Motor neuron (in vitro differentiated cells): Measurements from ENCODE around the gene HLA-E. TPM values are rescaled to one million over a fixed set of nuclear protein-coding genes. Genes with fewer than 3 reads are reported as not detected.

Experiments
- ATAC-seq, 8 experiments: fragments of 200-7000 bp; cut with Tn5 transposase; replicated peaks in 6 of 8; 2 replicates each; pipeline ENCODE4 v1.8.0; 2021; ENCODE audit warnings: mild to moderate bottlenecking in 8 of 8, moderate library complexity in 8 of 8
- H3K27ac ChIP-seq, 2 donors: fragments of 250-450 bp; sonication (Bioruptor Pico); 2 replicates each; pipeline ENCODE4 v1.9.0; 2021; ENCODE audit warnings: antibody characterized with exemption in 2 of 2, mild to moderate bottlenecking in 2 of 2, moderate library complexity in 1 of 2
- H3K4me1 ChIP-seq, 2 donors: fragments of 250-450 bp; sonication (Bioruptor Pico); replicated peaks in 1 of 2; 2 replicates each; pipeline ENCODE4 v1.6.1; 2021; ENCODE audit warnings: antibody characterized with exemption in 2 of 2, mild to moderate bottlenecking in 2 of 2, moderate library complexity in 1 of 2
- H3K4me3 ChIP-seq, 5 donors: fragments of 250-450 bp; sonication (Bioruptor Pico); 2 replicates each; pipeline ENCODE4 v1.9.0; 2021; ENCODE audit warnings: antibody characterized with exemption in 5 of 5, mild to moderate bottlenecking in 5 of 5, moderate library complexity in 4 of 5
- WGBS, 10 experiments: fragments of 450-650 bp; shearing (Covaris generic); methylation state at CpG; one replicate each; pipeline ENCODE4 v1.0.0; 2022; 5-methylcytosine and 5-hydroxymethylcytosine counted together
- in situ Hi-C, 9 experiments: fragments of 400-800 bp; cut with MboI; loops; one replicate each; pipeline ENCODE4 v1.15.0; 2021; ENCODE audit warnings: low sequenced_read_pairs in 9 of 9, low pct_unique_long_range_greater_than_20kb in 2 of 9; ENCODE audit not compliant: unreplicated experiment in 9 of 9
- total RNA-seq, 8 experiments: library from RNA; unstranded; fragments of 300-600 nt; gene quantifications; 2 replicates each; pipeline versions ENCODE4 v1.2.3 to v1.2.4, GENCODE V29; 2022

Gene HLA-E
- total RNA-seq, 8 experiments from 2014 or later = 1.5 to 221 (median 44.6) TPM

- in situ Hi-C loops = loop anchor here in 2 of 9 experiments (10.0 to 25.0 kb wide), 2 partner anchors 58 to 545 kb away; partner anchors contain the start of gene HLA-E (in 1 of the 2)
- ATAC-seq = no peak
- Histone ChIP-seq H3K4me3 (no peak overlapping the region), H3K4me1 (peaks cover 0 to 3% of the 10 kb centered on the region in 2 donors), H3K27ac (no peak overlapping the region)
- WGBS, 10 experiments = 0 to 62% (median 33%) methylated on average over 1 to 4 of the region's 4 CpGs; no CpG with 5 or more reads in 3 of the 10 experiments
Measured at GRCh38 chr6:30542404-30542725, 53.1 kb downstream of the HLA-E start.

DNA sequence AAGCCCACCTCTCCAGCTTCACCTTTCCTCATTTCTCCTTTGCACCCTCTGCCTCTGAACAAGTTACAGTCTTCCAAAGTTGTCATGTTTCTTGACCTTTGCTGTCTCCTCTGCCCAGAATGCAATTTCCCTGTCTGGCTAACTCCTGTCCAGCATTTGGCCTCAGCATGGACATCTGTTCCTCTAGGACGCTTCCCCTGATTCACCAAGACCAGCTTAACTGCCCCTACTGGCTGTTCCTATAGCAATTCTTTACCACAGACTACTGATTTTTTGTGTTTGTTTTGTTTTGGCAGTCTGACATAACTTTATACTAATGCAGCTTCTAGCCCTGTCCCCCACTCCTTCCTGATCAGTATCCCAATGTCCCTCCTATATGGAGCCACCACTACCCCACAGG, 53.6 kb downstream of the HLA-E start:
- 50 to 100% (median 71%) methylated on average over 1 of the region's 1 CpG; no CpG with 5 or more reads in 3 of the 10 experiments for WGBS, 10 experiments
- in situ Hi-C loops = loop anchor here in 2 of 9 experiments (10.0 to 25.0 kb wide), 2 partner anchors 58 to 544 kb away; partner anchors contain the start of gene HLA-E (in 1 of the 2)
- no peak for ATAC-seq
- Histone ChIP-seq H3K27ac (no peak overlapping the region), H3K4me1 (peaks cover 0 to 3% of the 10 kb centered on the region in 2 donors), H3K4me3 (no peak overlapping the region)

Other genes with a start within 250 kb of the HLA-E start
- gene TRIM39, start 162.6 kb upstream of the HLA-E start, total RNA-seq = 10 to 100 TPM in 7 of 8 experiments, 1 to 10 TPM in 1; 8.9 to 15.4 (median 11.1) TPM
- gene RPP21, start 144.4 kb upstream of the HLA-E start, total RNA-seq = 10 to 100 TPM; 38.0 to 88.1 (median 74.3) TPM
- 10 to 100 TPM; 23.4 to 66.0 (median 37.5) TPM for gene GNL1, start 67.0 kb downstream of the HLA-E start, total RNA-seq
- 10 to 100 TPM; 11.2 to 41.1 (median 32.4) TPM for gene PRR3, start 67.8 kb downstream of the HLA-E start, total RNA-seq
- gene ABCF1, start 81.9 kb downstream of the HLA-E start, total RNA-seq = 10 to 100 TPM; 31.6 to 81.9 (median 55.3) TPM
- gene PPP1R10, start 127.7 kb downstream of the HLA-E start, total RNA-seq = 100 to 1,000 TPM in 1 of 8 experiments, 10 to 100 TPM in 7; 21.2 to 126 (median 45.9) TPM
- 100 to 1,000 TPM in 1 of 8 experiments, 10 to 100 TPM in 7; 56.0 to 105 (median 62.8) TPM for gene MRPS18B, start 128.3 kb downstream of the HLA-E start, total RNA-seq
- gene ATAT1, start 137.4 kb downstream of the HLA-E start, total RNA-seq = 10 to 100 TPM in 7 of 8 experiments, 1 to 10 TPM in 1; 3.7 to 71.7 (median 41.1) TPM
- 10 to 100 TPM in 5 of 8 experiments, 1 to 10 TPM in 3; 6.6 to 16.4 (median 12.1) TPM for gene C6orf136, start 157.6 kb downstream of the HLA-E start, total RNA-seq
- gene DHX16, start 183.5 kb downstream of the HLA-E start, total RNA-seq = 10 to 100 TPM; 12.1 to 43.3 (median 25.9) TPM
- 10 to 100 TPM; 23.1 to 60.8 (median 34.5) TPM for gene PPP1R18, start 197.1 kb downstream of the HLA-E start, total RNA-seq
- gene NRM, start 201.5 kb downstream of the HLA-E start, total RNA-seq = 10 to 100 TPM in 6 of 8 experiments, 1 to 10 TPM in 2; 6.8 to 28.3 (median 13.2) TPM
- 10 to 100 TPM in 6 of 8 experiments, 1 to 10 TPM in 2; 5.7 to 32.4 (median 23.3) TPM for gene MDC1, start 227.8 kb downstream of the HLA-E start, total RNA-seq
- 1,000 to 10,000 TPM in 2 of 8 experiments, 100 to 1,000 TPM in 6; 425 to 1,850 (median 943) TPM for gene TUBB, start 230.8 kb downstream of the HLA-E start, total RNA-seq